ENCODE data around the gene CMTM4.
"Not testable (repeated sequence)": the region's sequence is repeated elsewhere in the genome, so short reads cannot be mapped to it uniquely, and the experiment has no call there.

The CMTM4 gene

GRCh38 chr16:66631558-66631957 lies 65.0 kb downstream of the CMTM4 start:
- peaks cover 5 to 16% of the 10 kb centered on the region in 2 donors for H3K36me3 ChIP-seq (ENCODE audit: control insufficient read depth in 1 of 2, insufficient read depth in 2 of 2, low read length in 2 of 2)
- H3K4me1 ChIP-seq (ENCODE audit: control insufficient read depth in 1 of 2, insufficient read depth in 2 of 2, low read length in 2 of 2); H3K27me3 ChIP-seq (ENCODE audit: control insufficient read depth in 1 of 2, insufficient read depth in 2 of 2, low read length in 2 of 2); H3K9me3 ChIP-seq (ENCODE audit: control insufficient read depth in 1 of 2, low read length in 2 of 2); H3K27ac ChIP-seq (ENCODE audit: low read depth, low read length); H3K4me3 ChIP-seq (ENCODE audit: low read depth in 1 of 2, low read length in 2 of 2); H3K9ac ChIP-seq (ENCODE audit: low read depth in 1 of 2, low read length in 2 of 2): not testable (repeated sequence)

GRCh38 chr16:66630561-66631260 lies 65.8 kb downstream of the CMTM4 start:
- not testable (repeated sequence) for H3K27ac ChIP-seq (ENCODE audit: low read depth, low read length); H3K27me3 ChIP-seq (ENCODE audit: control insufficient read depth in 1 of 2, insufficient read depth in 2 of 2, low read length in 2 of 2); H3K4me3 ChIP-seq (ENCODE audit: low read depth in 1 of 2, low read length in 2 of 2); H3K4me1 ChIP-seq (ENCODE audit: control insufficient read depth in 1 of 2, insufficient read depth in 2 of 2, low read length in 2 of 2); H3K9ac ChIP-seq (ENCODE audit: low read depth in 1 of 2, low read length in 2 of 2); H3K9me3 ChIP-seq (ENCODE audit: control insufficient read depth in 1 of 2, low read length in 2 of 2)
- H3K36me3 ChIP-seq (ENCODE audit: control insufficient read depth in 1 of 2, insufficient read depth in 2 of 2, low read length in 2 of 2) = peaks cover 5 to 11% of the 10 kb centered on the region in 2 donors

- Histone ChIP-seq H3K9me3 (ENCODE audit: control insufficient read depth in 1 of 2, low read length in 2 of 2) (no peaks in the 10 kb centered on the region), H3K27me3 (ENCODE audit: control insufficient read depth in 1 of 2, insufficient read depth in 2 of 2, low read length in 2 of 2) (no peaks in the 10 kb centered on the region), H3K4me1 (ENCODE audit: control insufficient read depth in 1 of 2, insufficient read depth in 2 of 2, low read length in 2 of 2) (no peaks in the 10 kb centered on the region), H3K9ac (ENCODE audit: low read depth in 1 of 2, low read length in 2 of 2) (no peak overlapping the region), H3K27ac (ENCODE audit: low read depth, low read length) (no peak overlapping the region), H3K36me3 (ENCODE audit: control insufficient read depth in 1 of 2, insufficient read depth in 2 of 2, low read length in 2 of 2) (peaks cover 5 to 6% of the 10 kb centered on the region in 2 donors), H3K4me3 (ENCODE audit: low read depth in 1 of 2, low read length in 2 of 2) (no peak overlapping the region)
Observed at GRCh38 chr16:66629856-66630255, 66.7 kb downstream of the CMTM4 start.

GRCh38 chr16:66627611-66628378 lies 68.7 kb downstream of the CMTM4 start:
- not testable (repeated sequence) for H3K4me1 ChIP-seq (ENCODE audit: control insufficient read depth in 1 of 2, insufficient read depth in 2 of 2, low read length in 2 of 2); H3K36me3 ChIP-seq (ENCODE audit: control insufficient read depth in 1 of 2, insufficient read depth in 2 of 2, low read length in 2 of 2); H3K4me3 ChIP-seq (ENCODE audit: low read depth in 1 of 2, low read length in 2 of 2); H3K27ac ChIP-seq (ENCODE audit: low read depth, low read length); H3K9me3 ChIP-seq (ENCODE audit: control insufficient read depth in 1 of 2, low read length in 2 of 2); H3K27me3 ChIP-seq (ENCODE audit: control insufficient read depth in 1 of 2, insufficient read depth in 2 of 2, low read length in 2 of 2); H3K9ac ChIP-seq (ENCODE audit: low read depth in 1 of 2, low read length in 2 of 2)

GRCh38 chr16:66623755-66624154 lies 72.8 kb downstream of the CMTM4 start:
- Histone ChIP-seq H3K9me3 (ENCODE audit: control insufficient read depth in 1 of 2, low read length in 2 of 2) (no peaks in the 10 kb centered on the region), H3K27ac (ENCODE audit: low read depth, low read length) (no peak overlapping the region), H3K4me3 (ENCODE audit: low read depth in 1 of 2, low read length in 2 of 2) (no peak overlapping the region), H3K4me1 (ENCODE audit: control insufficient read depth in 1 of 2, insufficient read depth in 2 of 2, low read length in 2 of 2) (no peaks in the 10 kb centered on the region), H3K36me3 (ENCODE audit: control insufficient read depth in 1 of 2, insufficient read depth in 2 of 2, low read length in 2 of 2) (peaks cover 0 to 32% of the 10 kb centered on the region in 2 donors), H3K9ac (ENCODE audit: low read depth in 1 of 2, low read length in 2 of 2) (no peak overlapping the region), H3K27me3 (ENCODE audit: control insufficient read depth in 1 of 2, insufficient read depth in 2 of 2, low read length in 2 of 2) (no peaks in the 10 kb centered on the region)

- no peaks in the 10 kb centered on the region for H3K9me3 ChIP-seq (ENCODE audit: control insufficient read depth in 1 of 2, low read length in 2 of 2)
- no peak overlapping the region for H3K27ac ChIP-seq (ENCODE audit: low read depth, low read length)
- no peaks in the 10 kb centered on the region for H3K27me3 ChIP-seq (ENCODE audit: control insufficient read depth in 1 of 2, insufficient read depth in 2 of 2, low read length in 2 of 2)
- H3K4me3 ChIP-seq (ENCODE audit: low read depth in 1 of 2, low read length in 2 of 2) = no peak overlapping the region
- peaks cover 0 to 37% of the 10 kb centered on the region in 2 donors for H3K36me3 ChIP-seq (ENCODE audit: control insufficient read depth in 1 of 2, insufficient read depth in 2 of 2, low read length in 2 of 2)
- no peak overlapping the region for H3K9ac ChIP-seq (ENCODE audit: low read depth in 1 of 2, low read length in 2 of 2)
- peaks cover 4% of the 10 kb centered on the region in 2 donors for H3K4me1 ChIP-seq (ENCODE audit: control insufficient read depth in 1 of 2, insufficient read depth in 2 of 2, low read length in 2 of 2)
Observed at GRCh38 chr16:66622863-66623262, 73.7 kb downstream of the CMTM4 start.

GRCh38 chr16:66621973-66622372 lies 74.6 kb downstream of the CMTM4 start:
- Histone ChIP-seq H3K27ac (ENCODE audit: low read depth, low read length) (no peak overlapping the region), H3K4me1 (ENCODE audit: control insufficient read depth in 1 of 2, insufficient read depth in 2 of 2, low read length in 2 of 2) (peaks cover 4% of the 10 kb centered on the region in 2 donors), H3K27me3 (ENCODE audit: control insufficient read depth in 1 of 2, insufficient read depth in 2 of 2, low read length in 2 of 2) (no peaks in the 10 kb centered on the region), H3K9ac (ENCODE audit: low read depth in 1 of 2, low read length in 2 of 2) (no peak overlapping the region), H3K4me3 (ENCODE audit: low read depth in 1 of 2, low read length in 2 of 2) (no peak overlapping the region), H3K9me3 (ENCODE audit: control insufficient read depth in 1 of 2, low read length in 2 of 2) (no peaks in the 10 kb centered on the region), H3K36me3 (ENCODE audit: control insufficient read depth in 1 of 2, insufficient read depth in 2 of 2, low read length in 2 of 2) (peaks cover 0 to 40% of the 10 kb centered on the region in 2 donors)

GRCh38 chr16:66620429-66620795 lies 76.1 kb downstream of the CMTM4 start:
- Histone ChIP-seq H3K4me3 (ENCODE audit: low read depth in 1 of 2, low read length in 2 of 2) (no peak overlapping the region), H3K4me1 (ENCODE audit: control insufficient read depth in 1 of 2, insufficient read depth in 2 of 2, low read length in 2 of 2) (peaks cover 4% of the 10 kb centered on the region in 2 donors), H3K36me3 (ENCODE audit: control insufficient read depth in 1 of 2, insufficient read depth in 2 of 2, low read length in 2 of 2) (peaks cover 0 to 49% of the 10 kb centered on the region in 2 donors), H3K27ac (ENCODE audit: low read depth, low read length) (no peak overlapping the region), H3K9me3 (ENCODE audit: control insufficient read depth in 1 of 2, low read length in 2 of 2) (no peaks in the 10 kb centered on the region), H3K9ac (ENCODE audit: low read depth in 1 of 2, low read length in 2 of 2) (no peak overlapping the region), H3K27me3 (ENCODE audit: control insufficient read depth in 1 of 2, insufficient read depth in 2 of 2, low read length in 2 of 2) (no peaks in the 10 kb centered on the region)

GRCh38 chr16:66619534-66620428 lies 76.8 kb downstream of the CMTM4 start:
- no peaks in the 10 kb centered on the region for H3K27me3 ChIP-seq (ENCODE audit: control insufficient read depth in 1 of 2, insufficient read depth in 2 of 2, low read length in 2 of 2)
- H3K9ac ChIP-seq (ENCODE audit: low read depth in 1 of 2, low read length in 2 of 2) = no peak overlapping the region
- H3K4me1 ChIP-seq (ENCODE audit: control insufficient read depth in 1 of 2, insufficient read depth in 2 of 2, low read length in 2 of 2) = peaks cover 4% of the 10 kb centered on the region in 2 donors
- H3K9me3 ChIP-seq (ENCODE audit: control insufficient read depth in 1 of 2, low read length in 2 of 2) = no peaks in the 10 kb centered on the region
- no peak overlapping the region for H3K27ac ChIP-seq (ENCODE audit: low read depth, low read length)
- H3K4me3 ChIP-seq (ENCODE audit: low read depth in 1 of 2, low read length in 2 of 2) = no peak overlapping the region
- peaks cover 0 to 55% of the 10 kb centered on the region in 2 donors for H3K36me3 ChIP-seq (ENCODE audit: control insufficient read depth in 1 of 2, insufficient read depth in 2 of 2, low read length in 2 of 2)
